BE2C (cell line): ENCODE measurements around the gene ART1.

Experiments used
- DNase-seq: peaks from one replicate; pipeline ENCODE4 v3.0.0-alpha.2; 2020
- H3K27me3 ChIP-seq: fragments of 250-450 bp; sonication (Bioruptor Pico); 2 replicates; pipeline ENCODE4 v1.5.1; 2020; ENCODE audit warnings: mild to moderate bottlenecking
- H3K36me3 ChIP-seq: fragments of 250-450 bp; sonication (Bioruptor Pico); 2 replicates; pipeline ENCODE4 v1.5.1; 2020; ENCODE audit warnings: mild to moderate bottlenecking
- H3K4me1 ChIP-seq: fragments of 250-450 bp; sonication (Bioruptor Pico); 2 replicates; pipeline ENCODE4 v1.5.1; 2020
- H3K4me3 ChIP-seq: 2 replicates; pipeline ENCODE4 v1.5.1; 2011; ENCODE audit warnings: low read depth, low read length
- H3K9me3 ChIP-seq: fragments of 250-450 bp; sonication (Bioruptor Pico); 2 replicates; pipeline ENCODE4 v1.5.1; 2020
- CTCF ChIP-seq: IDR thresholded peaks from 2 replicates; pipeline ENCODE4 v1.5.1; 2012; ENCODE audit warnings: mild to moderate bottlenecking, low read depth, low read length

Gene ART1

DNA sequence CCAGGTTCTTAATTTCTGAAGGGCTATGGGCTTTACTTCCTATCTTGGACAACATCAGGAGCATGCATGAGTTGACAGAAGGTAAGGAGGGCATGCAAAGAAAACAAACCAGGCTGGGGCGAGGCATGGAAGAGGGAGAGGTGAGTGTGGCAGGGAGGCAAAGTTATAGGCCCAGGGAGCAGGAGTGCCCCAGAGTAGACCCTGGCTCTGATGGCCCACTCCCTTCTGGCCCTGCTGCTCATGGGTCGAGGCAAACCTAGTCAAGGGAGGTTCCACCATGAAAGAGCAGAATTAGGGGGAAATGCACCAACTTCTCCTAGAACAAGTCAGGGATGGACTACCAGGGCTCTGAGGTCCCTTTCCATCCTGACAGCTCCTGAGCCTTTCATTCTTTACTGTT lies 16.0 kb downstream of the ART1 start:
- DNase-seq, result no peak
- H3K4me3 ChIP-seq, result no peak overlapping the region
- H3K9me3 ChIP-seq, result no peaks in the 10 kb centered on the region
- H3K36me3 ChIP-seq, result no peaks in the 10 kb centered on the region
- H3K4me1 ChIP-seq, result no peaks in the 10 kb centered on the region
- H3K27me3 ChIP-seq, result no peaks in the 10 kb centered on the region
- no peak for TF ChIP-seq CTCF

DNA sequence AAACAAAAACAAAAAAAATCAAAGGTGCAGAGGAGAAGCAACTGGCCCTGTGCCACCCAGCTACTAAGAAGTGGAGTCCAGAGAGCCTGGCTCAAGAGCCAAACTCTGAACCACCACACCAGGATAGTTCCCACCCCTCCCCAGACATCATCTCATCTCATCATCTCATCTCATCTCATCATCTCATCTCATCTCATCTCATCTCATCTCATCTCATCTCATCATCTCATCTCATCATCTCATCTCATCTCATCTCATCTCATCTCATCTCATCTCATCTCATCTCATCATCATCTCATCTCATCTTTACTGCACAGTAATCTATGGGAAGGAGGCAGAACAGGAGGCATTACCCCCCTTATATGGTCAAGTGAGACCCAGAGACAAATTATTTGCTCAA lies 17.9 kb downstream of the ART1 start:
- Histone ChIP-seq H3K27me3 (no peaks in the 10 kb centered on the region), H3K4me3 (no peak overlapping the region), H3K4me1 (no peaks in the 10 kb centered on the region), H3K36me3 (no peaks in the 10 kb centered on the region), H3K9me3 (no peaks in the 10 kb centered on the region)
- TF ChIP-seq CTCF, result no peak
- no peak for DNase-seq

GRCh38 chr11:3664032-3664630 lies 19.2 kb downstream of the ART1 start:
- TF ChIP-seq CTCF, result no peak
- no peak for DNase-seq
- Histone ChIP-seq H3K4me1 (no peaks in the 10 kb centered on the region), H3K9me3 (no peaks in the 10 kb centered on the region), H3K27me3 (no peaks in the 10 kb centered on the region), H3K4me3 (no peak overlapping the region), H3K36me3 (no peaks in the 10 kb centered on the region)

DNA sequence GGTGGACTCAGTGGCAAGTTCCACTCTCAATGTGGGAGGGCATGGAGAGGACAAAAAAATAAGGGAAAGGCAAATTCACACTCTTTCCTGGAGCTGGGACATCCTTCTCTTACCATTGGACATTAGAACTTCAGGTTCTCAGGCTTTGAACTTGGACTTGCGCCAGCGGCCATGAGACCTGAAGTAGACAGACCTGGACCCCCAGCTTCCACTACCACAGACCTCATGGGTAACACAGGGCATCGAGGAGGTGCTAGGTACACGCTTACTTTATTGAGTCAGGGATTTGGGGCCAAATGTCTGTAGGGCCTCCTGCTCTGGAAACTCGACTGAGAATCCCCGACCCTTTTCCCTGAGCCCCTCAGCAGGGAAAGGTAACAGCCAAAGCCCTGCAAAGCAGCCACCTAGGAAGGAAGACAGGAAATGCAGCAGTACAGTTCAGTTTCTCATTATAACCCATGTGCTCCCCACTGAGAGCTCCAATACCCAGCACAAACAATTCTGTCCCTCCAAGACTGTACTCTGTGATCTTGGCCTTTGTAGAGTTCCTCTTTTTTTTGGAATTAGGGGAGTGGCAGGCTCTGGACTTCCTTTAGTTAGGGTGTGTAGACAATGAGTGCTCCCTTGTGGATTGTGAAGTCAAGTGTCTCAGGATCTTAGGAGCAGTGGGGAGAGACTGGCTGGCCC lies 20.6 kb downstream of the ART1 start:
- Histone ChIP-seq H3K9me3 (no peaks in the 10 kb centered on the region), H3K4me3 (no peak overlapping the region), H3K27me3 (no peaks in the 10 kb centered on the region), H3K36me3 (no peaks in the 10 kb centered on the region), H3K4me1 (no peaks in the 10 kb centered on the region)
- no peak for DNase-seq
- TF ChIP-seq CTCF, result no peak

GRCh38 chr11:3666023-3666530 lies 21.1 kb downstream of the ART1 start:
- no peak for DNase-seq
- H3K4me3 ChIP-seq, result no peak overlapping the region
- no peaks in the 10 kb centered on the region for H3K36me3 ChIP-seq
- no peaks in the 10 kb centered on the region for H3K4me1 ChIP-seq
- TF ChIP-seq CTCF, result no peak
- no peaks in the 10 kb centered on the region for H3K27me3 ChIP-seq
- H3K9me3 ChIP-seq, result no peaks in the 10 kb centered on the region
